NCI-H187 treated with DMSO at 0.1 percent for 48 hours (cell line): ENCODE data around the gene BRINP3.

Experiments
- DNase-seq: peaks from one replicate; lab custom pipeline; 2025; lab: John Stamatoyannopoulos, UW

Gene BRINP3

DNA sequence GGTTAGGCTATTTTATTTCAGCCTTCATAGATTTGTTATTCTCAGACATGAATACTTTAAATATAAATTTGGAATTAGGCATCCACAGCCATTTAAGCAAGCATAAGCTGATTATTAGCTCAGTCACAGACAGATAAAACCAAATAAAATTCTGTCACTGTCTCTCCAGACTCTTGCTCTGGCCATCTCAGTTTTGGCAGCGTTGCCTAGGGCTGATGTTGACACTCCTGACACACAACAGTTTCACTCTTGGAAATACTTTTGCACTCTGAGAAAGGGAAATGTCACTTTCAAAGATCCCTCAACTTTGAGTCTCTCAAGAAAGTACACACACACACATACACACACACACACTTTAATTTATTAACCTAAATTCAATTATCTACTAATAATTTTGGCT is 372.7 kb downstream of the BRINP3 start:
- DNase-seq = no peak

DNA sequence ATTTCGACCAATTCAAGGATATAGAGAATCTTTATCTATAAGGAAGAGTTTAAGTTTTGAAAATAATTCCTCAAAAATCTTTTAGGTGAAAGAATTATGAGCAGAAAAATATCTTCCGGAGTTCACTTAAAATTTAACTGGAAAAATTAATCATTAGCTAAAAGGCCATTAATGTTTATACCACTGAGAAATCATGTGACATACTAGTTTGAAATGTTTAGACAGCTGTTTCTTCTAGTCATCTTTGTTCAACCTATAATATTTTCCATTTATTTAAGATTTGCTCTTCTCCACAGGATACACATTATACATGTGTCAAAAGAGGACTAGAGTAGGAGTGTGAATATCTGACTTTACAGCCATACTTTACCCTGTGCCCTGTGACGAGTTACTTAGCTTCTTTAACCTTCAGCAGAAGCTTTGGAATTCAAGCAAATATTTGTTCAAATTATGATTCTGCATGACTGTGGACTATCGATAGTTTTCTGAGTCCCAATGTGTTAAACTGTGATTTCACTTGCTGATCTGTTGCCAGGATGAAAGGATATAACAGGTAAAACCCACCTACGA is 374.8 kb downstream of the BRINP3 start:
- no peak for DNase-seq

GRCh38 chr1:190101756-190102155 is 375.9 kb downstream of the BRINP3 start:
- DNase-seq = no peak

GRCh38 chr1:190098756-190099155 is 378.9 kb downstream of the BRINP3 start:
- DNase-seq = no peak

DNA sequence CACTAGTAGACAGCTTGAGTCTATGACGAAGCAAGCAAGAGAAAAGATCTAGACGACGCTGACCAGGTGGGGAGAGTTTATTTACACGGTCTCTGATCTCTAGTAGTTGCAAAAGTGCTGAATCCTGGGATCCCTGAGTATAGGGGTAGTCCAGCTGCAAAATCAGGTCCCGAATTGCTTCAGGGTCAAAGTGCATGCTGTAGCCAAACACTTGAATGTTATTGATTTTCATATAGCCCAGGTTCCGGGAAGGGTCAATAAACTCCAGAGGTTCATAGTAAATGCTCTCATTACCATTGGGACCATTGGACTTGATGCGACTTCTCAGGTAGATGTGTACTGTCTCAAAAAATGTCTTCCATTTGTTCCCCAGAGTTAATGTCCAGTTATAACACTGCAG is 379.6 kb downstream of the BRINP3 start:
- no peak for DNase-seq

GRCh38 chr1:190095596-190095995 is 382.1 kb downstream of the BRINP3 start:
- DNase-seq = no peak

- DNase-seq = no peak
Observed at GRCh38 chr1:190084552-190084951, 393.1 kb downstream of the BRINP3 start.

DNA sequence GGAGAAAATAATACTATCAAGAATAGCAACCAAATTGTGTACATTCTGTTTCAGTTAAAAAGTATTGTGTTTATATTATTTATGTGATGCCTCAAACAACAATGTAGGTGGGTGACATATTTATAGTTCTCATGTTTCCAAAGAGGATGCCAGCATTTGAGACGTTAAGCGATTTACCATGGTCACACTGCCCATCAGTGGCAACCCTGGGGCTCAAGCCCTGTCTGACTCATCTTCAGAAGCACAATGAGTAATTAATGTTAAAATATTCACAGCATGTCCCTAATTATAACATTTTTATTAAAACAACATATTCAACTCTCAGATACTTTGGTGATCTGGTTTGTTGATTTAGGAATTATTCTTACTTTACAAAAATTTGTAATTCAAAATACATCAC is 409.4 kb downstream of the BRINP3 start:
- DNase-seq = no peak

DNA sequence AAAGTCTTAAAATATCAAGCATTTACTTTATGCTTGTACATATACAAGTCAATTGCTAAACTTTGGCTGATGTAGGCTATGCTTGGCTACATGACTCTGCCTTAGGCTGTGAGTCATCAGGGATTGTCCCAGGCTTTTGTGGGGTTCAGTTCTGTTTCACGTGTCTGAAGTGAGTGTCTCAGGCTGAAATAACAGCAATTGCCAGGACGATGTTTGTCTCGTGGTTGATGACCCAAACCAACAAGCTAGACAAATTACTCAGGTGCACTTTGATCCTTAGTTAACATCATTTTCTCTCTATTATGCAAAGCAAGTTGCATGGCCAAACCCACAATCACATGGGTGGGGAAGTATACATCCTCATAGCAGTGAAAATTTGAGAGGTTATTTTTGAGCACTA is 410.1 kb downstream of the BRINP3 start:
- no peak for DNase-seq

GRCh38 chr1:190066011-190066410 is 411.7 kb downstream of the BRINP3 start:
- DNase-seq = no peak

- DNase-seq = no peak
Observed at GRCh38 chr1:190049314-190049713, 428.4 kb downstream of the BRINP3 start.
